GM19351 (cell line): ENCODE results near the gene ZC3HAV1L.
A peak's percentile ranks its signal among the peaks of the same experiment; 100 is the strongest.
"Not testable (repeated sequence)": the region's sequence is repeated elsewhere in the genome, so short reads cannot be mapped to it uniquely, and the experiment has no call there.

Experiments
- ATAC-seq: cut with Tn5 transposase; IDR thresholded peaks from one replicate; pipeline ENCODE4 v1.9.1; 2021; ENCODE audit warnings: mild to moderate bottlenecking, moderate library complexity; ENCODE audit not compliant: unreplicated experiment

The ZC3HAV1L gene

DNA sequence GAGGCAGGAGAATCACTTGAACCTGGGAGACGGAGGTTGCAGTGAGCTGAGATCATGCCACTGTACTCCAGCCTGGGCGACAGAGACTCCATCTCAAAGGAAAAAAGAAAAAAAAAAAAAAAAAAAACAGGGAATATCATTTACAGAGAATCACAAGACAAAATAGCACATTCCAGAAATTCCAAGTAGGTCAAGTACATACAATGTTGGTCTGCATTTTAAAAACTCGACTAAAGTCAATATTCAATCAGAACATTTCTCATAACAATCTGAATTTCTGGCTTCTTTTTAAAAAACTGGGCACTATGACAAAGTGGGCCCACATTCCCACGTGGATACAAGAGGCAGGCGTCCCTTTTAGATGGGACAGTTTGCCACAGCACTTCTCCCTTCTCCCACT is 12.8 kb downstream of the ZC3HAV1L start:
- ATAC-seq: no peak

DNA sequence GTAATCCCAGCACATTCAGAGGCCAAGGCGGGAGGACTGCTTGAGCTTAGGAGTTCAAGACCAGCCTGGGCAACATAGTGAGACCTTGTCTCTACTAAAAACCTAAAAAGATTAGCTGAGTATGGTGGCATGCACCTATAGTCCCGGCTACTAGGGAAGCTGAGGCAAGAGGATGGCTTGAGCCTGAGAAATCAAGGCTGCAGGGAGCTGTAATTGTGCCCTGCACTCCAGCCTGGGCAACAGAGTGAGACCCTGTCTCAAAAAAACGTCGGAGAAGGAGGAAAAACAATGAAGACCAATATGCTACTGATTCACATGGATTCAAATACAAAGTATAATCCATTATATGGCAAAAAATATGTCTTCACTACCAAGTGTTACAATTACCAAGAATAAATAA is 13.6 kb downstream of the ZC3HAV1L start:
- no peak for ATAC-seq

GRCh38 chr7:139018910-139019309 is 16.9 kb downstream of the ZC3HAV1L start:
- no peak for ATAC-seq

- peak; percentile 97 for ATAC-seq
Measured at GRCh38 chr7:139016931-139017511, 18.8 kb downstream of the ZC3HAV1L start.

- no peak for ATAC-seq
Measured at GRCh38 chr7:139011373-139011772, 24.5 kb downstream of the ZC3HAV1L start.

DNA sequence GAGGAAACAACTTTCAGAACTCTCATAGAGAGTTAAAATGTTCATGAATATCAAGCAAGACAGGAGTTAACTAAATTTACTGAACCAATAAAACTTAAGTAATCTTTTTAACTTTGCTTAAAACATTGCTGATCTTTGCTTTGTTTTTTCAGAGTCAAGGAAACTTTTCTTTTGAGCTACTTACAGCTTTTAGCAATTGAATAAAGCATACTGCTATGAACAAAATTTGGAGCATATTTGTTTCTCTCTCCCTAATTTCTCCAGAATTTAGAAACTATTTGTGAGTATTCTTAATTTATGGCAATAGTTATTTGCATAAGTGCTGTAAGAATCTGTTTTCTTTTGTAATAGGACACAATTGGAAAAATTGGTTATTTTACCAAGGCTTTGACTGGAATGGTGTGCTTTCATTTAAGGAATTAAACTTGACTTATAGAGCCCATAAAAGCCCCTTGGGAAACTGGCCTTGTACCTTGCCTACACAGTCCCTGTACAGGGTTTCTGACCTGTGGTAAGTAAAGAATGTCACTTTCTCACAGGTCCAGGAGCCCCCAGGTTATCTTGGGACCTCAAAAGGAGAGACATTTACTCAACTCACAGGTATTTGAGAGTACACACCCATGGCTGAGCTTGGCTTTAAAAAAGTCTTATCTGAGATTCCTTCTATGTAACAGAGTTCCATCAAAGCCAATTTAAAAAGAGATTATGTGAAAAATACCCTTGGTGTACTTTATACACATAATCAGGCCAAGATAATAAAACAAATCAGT is 31.3 kb downstream of the ZC3HAV1L start:
- no peak for ATAC-seq

- ATAC-seq: no peak
Measured at GRCh38 chr7:138999414-138999813, 36.4 kb downstream of the ZC3HAV1L start.

GRCh38 chr7:138992052-138992531 is 43.8 kb downstream of the ZC3HAV1L start:
- ATAC-seq: no peak

GRCh38 chr7:138987686-138988085 is 48.2 kb downstream of the ZC3HAV1L start:
- no peak for ATAC-seq

DNA sequence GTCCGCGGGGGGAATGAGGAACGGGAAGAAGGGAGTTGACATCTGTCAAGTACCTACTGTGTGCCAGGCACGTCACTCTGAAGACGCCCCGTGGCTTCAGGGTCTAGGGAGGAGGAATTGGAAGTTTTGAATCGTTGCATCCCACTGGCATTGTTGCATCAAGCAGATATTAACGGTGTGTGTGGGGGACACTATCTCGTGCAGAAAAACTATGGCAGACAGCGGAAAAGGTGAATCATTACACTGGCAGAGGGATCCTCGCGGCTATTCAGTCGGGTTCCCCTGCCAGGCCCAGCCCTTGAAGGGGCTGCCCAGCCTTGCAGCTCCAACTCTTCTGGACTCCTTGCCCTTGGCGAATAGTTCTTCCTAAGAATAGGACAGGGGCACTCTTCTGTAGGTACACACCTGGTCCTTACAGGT is 53.6 kb downstream of the ZC3HAV1L start:
- ATAC-seq: no peak

- ATAC-seq: peak; percentile 83
Measured at GRCh38 chr7:138981332-138982203, 54.3 kb downstream of the ZC3HAV1L start, which contains the start of gene KIAA1549. Gene KIAA1549, minus strand, starts transcription at chr7:138981389. Its CDS starts 120 bp downstream, at chr7:138981269.

DNA sequence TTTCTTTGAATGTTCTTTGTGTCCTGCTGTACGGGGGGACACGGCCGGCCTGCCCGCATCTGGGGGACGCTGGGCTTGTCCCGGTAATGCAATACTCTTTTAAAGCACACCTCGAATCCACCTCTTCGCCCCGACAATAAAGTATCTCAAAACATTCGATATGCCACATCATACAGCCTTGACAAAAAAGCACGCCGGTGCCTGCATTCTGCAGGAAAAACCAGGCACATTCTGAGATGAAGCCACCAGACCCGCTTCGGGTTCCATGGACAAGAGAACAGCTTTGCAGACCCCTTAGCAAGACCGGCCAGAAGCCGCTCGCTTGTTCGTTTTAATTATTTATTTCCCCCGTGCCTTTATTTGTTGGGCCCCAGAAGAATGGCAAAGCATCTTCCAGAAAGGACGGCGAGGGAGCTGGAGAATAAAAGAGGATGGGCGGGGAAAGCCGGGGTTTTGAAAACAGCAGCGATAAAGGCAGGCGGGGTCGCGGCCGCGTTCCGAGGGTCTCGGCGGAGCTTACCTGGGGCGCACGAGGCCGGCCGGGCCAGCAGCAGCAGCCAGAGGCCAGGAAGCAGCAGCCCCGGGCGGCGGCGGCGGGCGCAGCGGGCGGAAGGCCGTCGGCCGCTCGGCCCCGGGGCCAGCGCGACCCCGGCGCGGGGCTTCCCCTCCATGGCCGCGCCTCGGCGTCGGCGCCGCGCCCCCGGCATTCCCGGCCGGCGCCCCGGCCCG is 55.1 kb downstream of the ZC3HAV1L start:
- peak; percentile 39 for ATAC-seq

GRCh38 chr7:138979988-138980562 is 55.8 kb downstream of the ZC3HAV1L start:
- no peak for ATAC-seq

DNA sequence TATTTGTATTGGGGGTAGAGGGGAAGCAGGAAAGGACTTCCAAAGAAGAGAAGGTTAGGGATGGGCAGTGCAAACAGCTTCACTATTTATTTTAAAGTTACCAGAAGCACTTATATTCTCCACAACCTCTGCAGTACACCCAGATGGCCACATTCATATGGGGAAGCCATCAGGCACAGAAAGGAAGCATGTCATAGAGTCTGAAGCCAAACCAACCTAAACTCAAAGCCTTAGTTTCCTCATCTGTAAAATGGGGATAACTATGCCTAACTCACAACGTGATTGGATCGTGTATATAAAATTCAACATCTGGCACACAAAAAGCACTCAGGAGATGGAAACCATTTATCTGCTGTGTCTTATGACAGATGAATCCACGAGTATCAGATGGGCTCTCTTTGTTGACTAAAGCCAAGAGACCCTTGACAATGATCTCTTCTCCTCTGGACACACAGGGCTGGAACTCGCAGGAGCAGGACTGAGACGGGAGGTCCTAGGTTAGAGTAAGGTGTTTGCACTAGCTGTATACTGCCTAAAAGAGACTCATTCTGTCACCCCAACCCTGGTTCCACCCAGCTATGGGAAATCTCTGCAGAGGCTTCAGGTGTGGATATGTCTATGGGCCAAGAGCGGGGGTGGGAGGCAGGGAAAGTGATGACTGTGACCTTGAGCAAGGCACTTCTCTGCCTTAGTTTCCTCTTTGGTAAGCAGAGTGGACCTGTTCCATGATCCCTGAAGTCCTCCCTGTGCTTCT is 56.4 kb downstream of the ZC3HAV1L start:
- ATAC-seq: peak; percentile 58

- no peak for ATAC-seq
Measured at GRCh38 chr7:138978541-138979184, 57.2 kb downstream of the ZC3HAV1L start.

GRCh38 chr7:138976161-138976560 is 59.7 kb downstream of the ZC3HAV1L start:
- not testable (repeated sequence) for ATAC-seq
